H9 (cell line): Measurements from ENCODE around the gene GNB1L. TPM values are rescaled to one million over a fixed set of nuclear protein-coding genes. Genes with fewer than 3 reads are reported as not detected.

Experiments used
- DNase-seq: peaks from one replicate; pipeline ENCODE4 v3.0.0-alpha.2; 2017
- H2AFZ ChIP-seq: one replicate; pipeline ENCODE4 v1.6.1; 2013; ENCODE audit warnings: mild to moderate bottlenecking, low read length, control low read depth, moderate library complexity
- H2AK5ac ChIP-seq: 2 replicates; pipeline ENCODE4 v1.6.1; 2013; ENCODE audit warnings: low read length, control low read depth, mixed read lengths; ENCODE audit not compliant: insufficient read length
- H2BK120ac ChIP-seq: one replicate; pipeline ENCODE4 v1.6.1; 2013; ENCODE audit warnings: low read depth, mild to moderate bottlenecking, low read length, control low read depth, inconsistent platforms; ENCODE audit not compliant: poor library complexity, severe bottlenecking
- H2BK12ac ChIP-seq: 2 replicates; pipeline ENCODE4 v1.6.1; 2013; ENCODE audit warnings: low read length, control low read depth, mixed read lengths, low read depth; ENCODE audit not compliant: insufficient read length
- H2BK15ac ChIP-seq: 2 replicates; pipeline ENCODE4 v1.6.1; 2013; ENCODE audit warnings: low read depth, low read length, control low read depth
- H2BK20ac ChIP-seq: one replicate; pipeline ENCODE4 v1.6.1; 2013; ENCODE audit warnings: low read depth, mild to moderate bottlenecking, low read length, control low read depth, inconsistent platforms; ENCODE audit not compliant: poor library complexity, severe bottlenecking
- H2BK5ac ChIP-seq: 2 replicates; pipeline ENCODE4 v1.6.1; 2013; ENCODE audit warnings: low read length, control low read depth, mixed read lengths; ENCODE audit not compliant: insufficient read length
- H3K14ac ChIP-seq: 2 replicates; pipeline ENCODE4 v1.6.1; 2013; ENCODE audit warnings: low read length, control low read depth; ENCODE audit not compliant: insufficient read depth
- H3K18ac ChIP-seq: 2 replicates; pipeline ENCODE4 v1.6.1; 2013; ENCODE audit warnings: low read depth, mild to moderate bottlenecking, mixed read lengths, low read length, control low read depth; ENCODE audit not compliant: insufficient read length
- H3K23ac ChIP-seq: 2 replicates; pipeline ENCODE4 v1.6.1; 2013; ENCODE audit warnings: low read length, control low read depth, mixed read lengths, low read depth; ENCODE audit not compliant: insufficient read length
- H3K23me2 ChIP-seq: 2 replicates; pipeline ENCODE4 v1.6.1; 2013; ENCODE audit warnings: low read depth, mild to moderate bottlenecking, mixed read lengths, low read length, control low read depth; ENCODE audit not compliant: insufficient read length, poor library complexity, severe bottlenecking
- H3K27ac ChIP-seq: 2 replicates; pipeline ENCODE4 v1.5.1; 2013; ENCODE audit warnings: low read length, control low read depth, mixed read lengths, low read depth; ENCODE audit not compliant: insufficient read length
- H3K27me3 ChIP-seq: 2 replicates; pipeline ENCODE4 v1.6.1; 2013; ENCODE audit warnings: low read length, control low read depth, inconsistent platforms; ENCODE audit not compliant: insufficient read depth
- H3K4ac ChIP-seq: 2 replicates; pipeline ENCODE4 v1.6.1; 2013; ENCODE audit warnings: low read depth, mild to moderate bottlenecking, control low read depth, inconsistent platforms, low read length, moderate library complexity
- H3K4me1 ChIP-seq: 2 replicates; pipeline ENCODE4 v1.6.1; 2013; ENCODE audit warnings: low read length, control low read depth, inconsistent platforms; ENCODE audit not compliant: insufficient read depth
- H3K4me2 ChIP-seq: 2 replicates; pipeline ENCODE4 v1.6.1; 2013; ENCODE audit warnings: low read length, control low read depth, mixed read lengths; ENCODE audit not compliant: insufficient read length, insufficient read depth
- H3K56ac ChIP-seq: 2 replicates; pipeline ENCODE4 v1.6.1; 2013; ENCODE audit warnings: low read depth, mild to moderate bottlenecking, mixed read lengths, low read length, control low read depth; ENCODE audit not compliant: insufficient read length
- H3K79me1 ChIP-seq: 2 replicates; pipeline ENCODE4 v1.6.1; 2013; ENCODE audit warnings: low read depth, mild to moderate bottlenecking, moderate library complexity, low read length, control low read depth, inconsistent platforms; ENCODE audit not compliant: insufficient read depth, poor library complexity, severe bottlenecking
- H3K79me2 ChIP-seq: 2 replicates; pipeline ENCODE4 v1.6.1; 2013; ENCODE audit warnings: low read length, control low read depth, inconsistent platforms; ENCODE audit not compliant: insufficient read depth
- H3K9ac ChIP-seq: 2 replicates; pipeline ENCODE4 v1.6.1; 2013; ENCODE audit warnings: low read length, control low read depth, mixed read lengths; ENCODE audit not compliant: insufficient read length; ENCODE audit errors: extremely low read depth
- H3K9me3 ChIP-seq: one replicate; pipeline ENCODE4 v1.6.1; 2013; ENCODE audit warnings: low read depth, low read length, inconsistent platforms; ENCODE audit not compliant: control insufficient read depth
- H3T11ph ChIP-seq: one replicate; pipeline ENCODE4 v1.6.1; 2013; ENCODE audit warnings: mild to moderate bottlenecking, low read length, control low read depth, inconsistent platforms
- H4K20me1 ChIP-seq: one replicate; pipeline ENCODE4 v1.6.1; 2013; ENCODE audit not compliant: control insufficient read depth, insufficient read length, insufficient read depth
- H4K5ac ChIP-seq: 2 replicates; pipeline ENCODE4 v1.6.1; 2013; ENCODE audit warnings: low read depth, mild to moderate bottlenecking, mixed read lengths, low read length, control low read depth; ENCODE audit not compliant: insufficient read length
- H4K8ac ChIP-seq: replicated peaks from 2 replicates; pipeline ENCODE4 v1.6.1; 2013; ENCODE audit warnings: low read length, control low read depth, mixed read lengths, low read depth; ENCODE audit not compliant: insufficient read length
- H4K91ac ChIP-seq: 2 replicates; pipeline ENCODE4 v1.6.1; 2013; ENCODE audit warnings: low read depth, mild to moderate bottlenecking, moderate library complexity, mixed read lengths, low read length, control low read depth; ENCODE audit not compliant: insufficient read length
- H3K27ac Mint-ChIP-seq, 3 experiments: 2 replicates in 2 of 3; 3 replicates in 1 of 3; pipeline ENCODE4 v1.8.0; 2020 to 2021; ENCODE audit warnings: mixed read lengths in 3 of 3, mild to moderate bottlenecking in 1 of 3, moderate library complexity in 1 of 3
- H3K27me3 Mint-ChIP-seq: 2 replicates; pipeline ENCODE4 v1.8.0; 2021; ENCODE audit warnings: low read depth, mild to moderate bottlenecking, moderate library complexity, mixed read lengths
- H3K36me3 Mint-ChIP-seq, 3 experiments: 2 replicates in 2 of 3; 3 replicates in 1 of 3; pipeline ENCODE4 v1.8.0; 2020 to 2021; ENCODE audit warnings: low read depth in 3 of 3, mixed read lengths in 3 of 3; ENCODE audit not compliant: insufficient read depth in 1 of 3
- H3K4me1 Mint-ChIP-seq, 2 experiments: 2 replicates each; pipeline ENCODE4 v1.8.0; 2020; ENCODE audit warnings: mixed read lengths in 2 of 2
- H3K4me3 Mint-ChIP-seq, 2 experiments: 2 replicates in 1 of 2; 3 replicates in 1 of 2; pipeline ENCODE4 v1.8.0; 2020 to 2021; ENCODE audit warnings: mild to moderate bottlenecking in 2 of 2, mixed read lengths in 2 of 2, moderate library complexity in 1 of 2
- H3K9me3 Mint-ChIP-seq, 2 experiments: 2 replicates in 1 of 2; 3 replicates in 1 of 2; pipeline ENCODE4 v1.8.0; 2020; ENCODE audit warnings: mild to moderate bottlenecking in 2 of 2, mixed read lengths in 2 of 2, moderate library complexity in 1 of 2
- CTCF ChIP-seq: fragments of 200-600 bp; sonication (generic); conservative IDR thresholded peaks from 3 replicates; pipeline ENCODE4 v1.8.0; 2021; ENCODE audit warnings: antibody characterized with exemption, mild to moderate bottlenecking
- WGBS: extraction: QIAGEN DNeasy Blood & Tissue Kit; methylation state at CpG from one replicate; pipeline ENCODE4 v1.1.7; 2013; ENCODE audit warnings: missing lambda C conversion rate, low lambda C conversion rate, mixed read lengths; ENCODE audit not compliant: insufficient read length; ENCODE audit errors: extremely low coverage; 5-methylcytosine and 5-hydroxymethylcytosine counted together
- total RNA-seq: library from RNA; stranded (reverse); gene quantifications from 2 replicates; pipeline ENCODE4 v1.2.1, GENCODE V29; 2021

Gene GNB1L
- total RNA-seq, 1 experiment from 2014 or later, result 22.4 TPM

- no peak for DNase-seq
- no peak overlapping the region for H3K27ac Mint-ChIP-seq
- no peak overlapping the region for H2BK12ac ChIP-seq
- no peak overlapping the region for H3T11ph ChIP-seq
- no peak overlapping the region for H3K4me2 ChIP-seq
- no peaks in the 10 kb centered on the region for H3K27me3 ChIP-seq
- H3K27me3 Mint-ChIP-seq, result no peaks in the 10 kb centered on the region; the same call in 1 of the 2 replicates
- H3K14ac ChIP-seq, result no peak overlapping the region
- H3K23me2 ChIP-seq, result no peaks in the 10 kb centered on the region
- no peak for TF ChIP-seq CTCF
- H4K91ac ChIP-seq, result no peak overlapping the region
- H4K8ac ChIP-seq, result no peak overlapping the region
- peaks cover 0 to 3% of the 10 kb centered on the region in 2 experiments; a peak in 3 of 5 replicates for H3K9me3 Mint-ChIP-seq
- H3K4ac ChIP-seq, result no peak overlapping the region
- no peak overlapping the region for H2BK5ac ChIP-seq
- H3K36me3 Mint-ChIP-seq, result peaks cover 0 to 6% (median 5%) of the 10 kb centered on the region in 3 experiments; a peak in 4 of 7 replicates
- H3K9ac ChIP-seq, result no peak overlapping the region
- H2BK15ac ChIP-seq, result no peak overlapping the region
- no peaks in the 10 kb centered on the region for H3K79me1 ChIP-seq
- no peaks in the 10 kb centered on the region for H3K4me1 ChIP-seq
- H3K27ac ChIP-seq, result no peak overlapping the region
- H4K5ac ChIP-seq, result no peak overlapping the region
- H2BK120ac ChIP-seq, result no peak overlapping the region
- H2AK5ac ChIP-seq, result no peak overlapping the region
- no peak overlapping the region for H3K23ac ChIP-seq
- no peak overlapping the region for H3K4me3 Mint-ChIP-seq
- H3K18ac ChIP-seq, result no peak overlapping the region
- no peak overlapping the region for H2BK20ac ChIP-seq
- H2AFZ ChIP-seq, result no peak overlapping the region
- no peaks in the 10 kb centered on the region for H3K79me2 ChIP-seq
- H3K9me3 ChIP-seq, result no peaks in the 10 kb centered on the region
- no peak overlapping the region for H3K56ac ChIP-seq
- no peaks in the 10 kb centered on the region for H4K20me1 ChIP-seq
- WGBS, result no CpG with 5 or more reads among the region's 10 CpGs
- peaks cover 0 to 5% of the 10 kb centered on the region in 2 experiments; a peak in 2 of 4 replicates for H3K4me1 Mint-ChIP-seq
These were observed 27.2 kb downstream of the GNB1L start for GRCh38 chr22:19827341-19828034.
